Body of pancreas (tissue), 4 donors: ENCODE data around the gene AMPD2.
"Not testable (repeated sequence)": the region's sequence is repeated elsewhere in the genome, so short reads cannot be mapped to it uniquely, and the experiment has no call there.

Experiments used
- POLR2A ChIP-seq, 3 donors: fragments of 450-650 bp; IDR thresholded peaks; one replicate each; pipeline ENCODE4 v1.6.1; 2016; ENCODE audit warnings: antibody characterized with exemption in 3 of 3, mild to moderate bottlenecking in 2 of 3
- TF ChIP-seq, protein P1 (sequence below), 7 experiments: fragments of 450-650 bp in 4 of 7; fragments of 200-600 bp in 3 of 7; sonication (generic) in 3 of 7; IDR thresholded peaks; one replicate each; pipeline ENCODE4 v1.5.1; 2016 to 2019; ENCODE audit warnings: antibody characterized with exemption in 7 of 7

DNA sequence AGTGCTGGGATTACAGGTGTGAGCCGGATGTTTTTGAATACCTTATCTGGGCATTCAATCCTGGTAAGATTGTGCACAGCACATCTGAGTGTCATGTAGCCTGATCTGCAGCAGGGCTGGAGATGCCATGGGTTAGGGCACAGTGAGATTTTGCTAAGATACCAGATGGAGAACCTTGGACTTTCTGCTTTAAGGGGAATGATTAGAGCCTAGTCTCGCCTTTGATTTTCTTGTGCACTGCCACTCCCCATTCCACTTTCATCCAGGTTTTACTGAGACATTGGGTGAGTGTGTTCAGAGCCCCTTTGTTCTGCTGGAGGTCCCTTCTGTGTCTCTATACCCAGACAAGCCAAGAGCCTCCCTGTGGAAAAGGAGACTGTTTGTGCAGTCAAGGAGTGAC, 54.2 kb downstream of the AMPD2 start:
- TF ChIP-seq, protein P1, sequence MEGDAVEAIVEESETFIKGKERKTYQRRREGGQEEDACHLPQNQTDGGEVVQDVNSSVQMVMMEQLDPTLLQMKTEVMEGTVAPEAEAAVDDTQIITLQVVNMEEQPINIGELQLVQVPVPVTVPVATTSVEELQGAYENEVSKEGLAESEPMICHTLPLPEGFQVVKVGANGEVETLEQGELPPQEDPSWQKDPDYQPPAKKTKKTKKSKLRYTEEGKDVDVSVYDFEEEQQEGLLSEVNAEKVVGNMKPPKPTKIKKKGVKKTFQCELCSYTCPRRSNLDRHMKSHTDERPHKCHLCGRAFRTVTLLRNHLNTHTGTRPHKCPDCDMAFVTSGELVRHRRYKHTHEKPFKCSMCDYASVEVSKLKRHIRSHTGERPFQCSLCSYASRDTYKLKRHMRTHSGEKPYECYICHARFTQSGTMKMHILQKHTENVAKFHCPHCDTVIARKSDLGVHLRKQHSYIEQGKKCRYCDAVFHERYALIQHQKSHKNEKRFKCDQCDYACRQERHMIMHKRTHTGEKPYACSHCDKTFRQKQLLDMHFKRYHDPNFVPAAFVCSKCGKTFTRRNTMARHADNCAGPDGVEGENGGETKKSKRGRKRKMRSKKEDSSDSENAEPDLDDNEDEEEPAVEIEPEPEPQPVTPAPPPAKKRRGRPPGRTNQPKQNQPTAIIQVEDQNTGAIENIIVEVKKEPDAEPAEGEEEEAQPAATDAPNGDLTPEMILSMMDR (IDR thresholded peaks at IDR 0.05) = not testable (repeated sequence)
- not testable (repeated sequence) for TF ChIP-seq POLR2A (IDR thresholded peaks at IDR 0.05)
